Neural progenitor cell (in vitro differentiated cells): ENCODE data around the gene NOXRED1. TPM values are rescaled to one million over a fixed set of nuclear protein-coding genes. Genes with fewer than 3 reads are reported as not detected.

Experiments used
- DNase-seq: peaks from one replicate; pipeline ENCODE4 v3.0.0-alpha.2; 2016; ENCODE audit warnings: low spot score
- H2AFZ ChIP-seq: fragments of 200-600 bp; sonication (generic); replicated peaks from 2 replicates; pipeline ENCODE4 v1.6.1; 2016; ENCODE audit warnings: antibody characterized with exemption
- H3F3A ChIP-seq: fragments of 200-600 bp; sonication (generic); 2 replicates; pipeline ENCODE4 v1.6.1; 2016; ENCODE audit warnings: antibody characterized with exemption, low read depth
- H3K27ac ChIP-seq: fragments of 200-600 bp; sonication (generic); 2 replicates; pipeline ENCODE4 v1.5.1; 2016; ENCODE audit warnings: mild to moderate bottlenecking
- H3K27me3 ChIP-seq: fragments of 200-600 bp; sonication (generic); 2 replicates; pipeline ENCODE4 v1.6.1; 2016; ENCODE audit warnings: mild to moderate bottlenecking, moderate library complexity
- H3K36me3 ChIP-seq: fragments of 200-600 bp; sonication (generic); 2 replicates; pipeline ENCODE4 v1.5.1; 2016
- H3K4me1 ChIP-seq: fragments of 200-600 bp; sonication (generic); 2 replicates; pipeline ENCODE4 v1.6.1; 2016; ENCODE audit warnings: mixed run types
- H3K4me2 ChIP-seq: fragments of 200-600 bp; sonication (generic); 2 replicates; pipeline ENCODE4 v1.6.1; 2016
- H3K4me3 ChIP-seq: fragments of 200-600 bp; sonication (generic); 2 replicates; pipeline ENCODE4 v1.5.1; 2016
- H3K79me2 ChIP-seq: fragments of 200-600 bp; sonication (generic); 2 replicates; pipeline ENCODE4 v1.6.1; 2016; ENCODE audit warnings: low read depth
- H3K9ac ChIP-seq: fragments of 200-600 bp; sonication (generic); 2 replicates; pipeline ENCODE4 v1.6.1; 2016
- H3K9me3 ChIP-seq: fragments of 200-600 bp; sonication (generic); 2 replicates; pipeline ENCODE4 v1.5.1; 2016; ENCODE audit warnings: low read depth
- H4K20me1 ChIP-seq: fragments of 200-600 bp; sonication (generic); 2 replicates; pipeline ENCODE4 v1.6.1; 2016; ENCODE audit warnings: low read depth
- H3K27ac Mint-ChIP-seq: 3 replicates; pipeline ENCODE4 v1.8.0; 2021; ENCODE audit warnings: mixed read lengths
- H3K27me3 Mint-ChIP-seq: 2 replicates; pipeline ENCODE4 v1.8.0; 2022; ENCODE audit warnings: low read depth, mild to moderate bottlenecking, inconsistent platforms, moderate library complexity, mixed read lengths; ENCODE audit not compliant: insufficient read depth
- H3K36me3 Mint-ChIP-seq: 3 replicates; pipeline ENCODE4 v1.8.0; 2021; ENCODE audit warnings: mixed read lengths
- H3K4me1 Mint-ChIP-seq: 3 replicates; pipeline ENCODE4 v1.8.0; 2021; ENCODE audit warnings: mixed read lengths
- H3K4me3 Mint-ChIP-seq: 3 replicates; pipeline ENCODE4 v1.8.0; 2021; ENCODE audit warnings: mild to moderate bottlenecking, moderate library complexity, mixed read lengths
- H3K9me3 Mint-ChIP-seq: 3 replicates; pipeline ENCODE4 v1.8.0; 2020; ENCODE audit warnings: mixed read lengths
- CTCF ChIP-seq: fragments of 200-600 bp; sonication (generic); IDR thresholded peaks from 2 replicates; pipeline ENCODE4 v1.5.1; 2017; ENCODE audit warnings: antibody characterized with exemption, mild to moderate bottlenecking
- EZH2 ChIP-seq: fragments of 200-600 bp; sonication (generic); IDR thresholded peaks from 2 replicates; pipeline ENCODE4 v1.6.1; 2017; ENCODE audit warnings: antibody characterized with exemption, mild to moderate bottlenecking, moderate library complexity
- EZH2phosphoT487 ChIP-seq: fragments of 200-600 bp; sonication (generic); IDR thresholded peaks from 2 replicates; pipeline ENCODE4 v1.6.1; 2017; ENCODE audit warnings: antibody characterized with exemption
- total RNA-seq: library from RNA; depleted of rRNA; stranded (reverse); fragments of >200 nt; gene quantifications from 2 replicates; pipeline ENCODE4 v1.2.3, GENCODE V29; 2015; ENCODE audit warnings: low replicate concordance

The NOXRED1 gene
- total RNA-seq, 1 donor from 2014 or later: 0.07 TPM

DNA sequence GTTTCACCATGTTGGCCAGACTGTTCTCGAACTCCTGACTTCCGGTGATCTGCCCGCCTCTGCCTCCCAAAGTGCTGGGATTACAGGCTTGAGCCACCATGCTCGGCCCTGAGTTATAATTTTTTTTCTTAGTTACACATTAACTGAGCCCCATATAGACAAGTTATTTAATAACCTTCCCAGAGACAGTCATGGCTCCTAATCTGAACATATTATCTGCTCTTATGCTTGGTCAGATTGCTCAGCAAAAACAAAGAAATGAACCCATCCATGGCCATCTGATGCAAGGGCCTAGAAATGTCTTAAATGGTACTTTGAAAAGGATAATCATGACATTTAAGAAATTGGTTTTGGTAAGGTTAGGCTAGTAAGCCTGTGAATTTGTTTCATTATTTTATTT, 33.1 kb downstream of the NOXRED1 start:
- Mint-ChIP-seq H3K4me1 (no peaks in the 10 kb centered on the region), H3K4me3 (no peak overlapping the region), H3K27ac (no peak overlapping the region), H3K9me3 (no peaks in the 10 kb centered on the region), H3K27me3 (no peaks in the 10 kb centered on the region), H3K36me3 (peaks cover 4% of the 10 kb centered on the region)
- no peak overlapping the region for H3K4me2 ChIP-seq
- H3K27ac ChIP-seq: no peak overlapping the region
- no peaks in the 10 kb centered on the region for H3K36me3 ChIP-seq
- H2AFZ ChIP-seq: no peak overlapping the region
- no peaks in the 10 kb centered on the region for H3K27me3 ChIP-seq
- no peak overlapping the region for H3K9ac ChIP-seq
- no peak for TF ChIP-seq CTCF
- no peak for TF ChIP-seq EZH2phosphoT487
- TF ChIP-seq EZH2: no peak
- no peaks in the 10 kb centered on the region for H3K79me2 ChIP-seq
- H3K4me1 ChIP-seq: no peaks in the 10 kb centered on the region
- no peaks in the 10 kb centered on the region for H3K9me3 ChIP-seq
- no peak overlapping the region for H3K4me3 ChIP-seq
- no peaks in the 10 kb centered on the region for H4K20me1 ChIP-seq
- DNase-seq: no peak
- no peaks in the 10 kb centered on the region for H3F3A ChIP-seq

- Histone ChIP-seq H4K20me1 (no peaks in the 10 kb centered on the region), H3F3A (peaks cover 5% of the 10 kb centered on the region), H3K79me2 (peaks cover 18% of the 10 kb centered on the region), H3K27ac (no peak overlapping the region), H3K36me3 (no peaks in the 10 kb centered on the region), H3K4me2 (no peak overlapping the region), H3K4me1 (peaks cover 16% of the 10 kb centered on the region), H3K9ac (no peak overlapping the region), H3K27me3 (no peaks in the 10 kb centered on the region), H2AFZ (no peak overlapping the region), H3K4me3 (no peak overlapping the region), H3K9me3 (no peaks in the 10 kb centered on the region)
- DNase-seq: no peak
- no peak for TF ChIP-seq EZH2
- Mint-ChIP-seq H3K36me3 (peaks cover 17% of the 10 kb centered on the region), H3K27ac (no peak overlapping the region), H3K9me3 (no peaks in the 10 kb centered on the region), H3K27me3 (no peaks in the 10 kb centered on the region), H3K4me1 (peaks cover 21% of the 10 kb centered on the region), H3K4me3 (no peak overlapping the region)
These were observed 44.6 kb downstream of the NOXRED1 start for GRCh38 chr14:77378701-77379100.

- H3K4me1 ChIP-seq: peaks cover 24% of the 10 kb centered on the region
These were observed 45.9 kb downstream of the NOXRED1 start for GRCh38 chr14:77377502-77377844.

More at GRCh38 chr14:77377502-77377844, 45.9 kb downstream of the NOXRED1 start:
- no peak overlapping the region for H3K27ac Mint-ChIP-seq
- H3K36me3 Mint-ChIP-seq: peaks cover 17% of the 10 kb centered on the region
- no peak for DNase-seq
- peaks cover 25% of the 10 kb centered on the region for H3K79me2 ChIP-seq
- TF ChIP-seq CTCF (no peak), EZH2phosphoT487 (no peak), EZH2 (no peak)
- peaks cover 24% of the 10 kb centered on the region for H3K4me1 Mint-ChIP-seq
- H3K4me2 ChIP-seq: peak overlapping the region; percentile 85
- H4K20me1 ChIP-seq: no peaks in the 10 kb centered on the region
- H3K27me3 ChIP-seq: no peaks in the 10 kb centered on the region
- H3K9ac ChIP-seq: peak overlapping the region; percentile 84
- H2AFZ ChIP-seq: peak overlapping the region; percentile 93
- no peaks in the 10 kb centered on the region for H3K27me3 Mint-ChIP-seq
- no peaks in the 10 kb centered on the region for H3K36me3 ChIP-seq
- no peaks in the 10 kb centered on the region for H3K9me3 ChIP-seq
- H3K9me3 Mint-ChIP-seq: no peaks in the 10 kb centered on the region
- peak overlapping the region; percentile 80 for H3K4me3 ChIP-seq
- H3K27ac ChIP-seq: no peak overlapping the region
- H3F3A ChIP-seq: peaks cover 7% of the 10 kb centered on the region
- no peak overlapping the region for H3K4me3 Mint-ChIP-seq
